SKM-1 (cell line): Measurements from ENCODE around the gene LSM7.
A peak's percentile ranks its signal among the peaks of the same experiment; 100 is the strongest.

Experiments
- DNase-seq: peaks from one replicate; lab custom pipeline; 2025; ENCODE audit not compliant: unreplicated experiment; lab: John Stamatoyannopoulos, UW

Gene LSM7

DNA sequence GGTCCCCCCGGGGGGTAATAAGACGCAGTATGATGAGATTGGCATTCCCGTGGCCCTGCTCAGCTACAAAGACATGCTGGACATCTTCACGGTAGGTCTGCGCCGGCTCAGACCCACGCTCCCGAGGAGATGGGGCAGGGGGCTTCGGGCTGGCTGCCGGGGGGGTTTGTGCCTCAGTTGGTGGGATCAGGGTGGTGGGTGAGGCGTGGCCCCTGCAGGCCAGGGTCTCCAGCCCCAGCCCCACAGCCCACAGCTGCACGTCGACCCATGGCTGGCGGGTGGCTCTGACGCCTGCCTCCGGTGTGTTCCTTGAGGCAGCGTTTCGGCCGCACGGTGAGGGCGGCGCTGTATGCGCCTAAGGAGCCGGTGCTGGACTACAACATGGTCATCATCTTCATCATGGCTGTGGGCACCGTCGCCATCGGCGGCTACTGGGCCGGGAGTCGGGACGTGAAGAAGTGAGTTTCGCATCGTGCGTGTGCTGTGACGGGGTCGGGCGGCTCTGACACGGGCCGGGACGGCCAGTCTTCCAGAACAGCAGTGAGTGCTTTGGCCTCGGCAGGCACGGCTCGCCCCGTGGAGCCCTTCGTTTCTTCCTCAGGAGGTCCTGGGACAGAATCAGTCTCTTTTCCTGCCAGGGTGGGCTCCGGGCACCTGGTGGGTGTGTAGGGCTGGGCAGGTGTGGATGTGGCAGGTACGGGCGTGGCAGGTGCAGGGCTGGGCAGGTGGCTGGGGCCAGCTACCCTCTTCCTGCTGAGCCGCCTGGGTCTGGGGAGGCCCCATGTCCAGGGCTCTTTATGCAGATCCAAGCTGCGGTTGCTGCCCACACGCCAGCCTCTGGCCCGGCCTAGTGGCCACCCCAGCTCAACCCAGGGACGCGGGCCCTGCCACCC is 10.6 kb upstream of the LSM7 start:
- DNase-seq, result no peak

GRCh38 chr19:2338055-2338615 is 9.7 kb upstream of the LSM7 start:
- DNase-seq, result no peak

DNA sequence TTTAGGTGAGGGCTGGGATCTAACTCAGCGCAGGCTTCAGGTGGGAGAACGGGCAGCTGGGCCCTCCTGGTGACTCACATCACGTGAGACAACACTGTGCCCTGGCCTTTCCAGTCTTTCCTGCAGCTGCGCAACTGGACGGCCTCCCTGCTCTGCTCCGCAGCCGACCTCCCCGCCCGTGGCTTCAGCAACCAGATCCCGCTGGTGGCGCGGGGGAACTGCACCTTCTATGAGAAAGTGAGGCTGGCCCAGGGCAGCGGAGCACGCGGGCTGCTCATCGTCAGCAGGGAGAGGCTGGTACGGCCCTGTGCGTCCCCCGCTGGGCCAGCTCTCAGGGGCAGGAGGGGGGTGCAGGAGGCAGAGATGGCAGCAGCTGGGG is 8.9 kb upstream of the LSM7 start:
- no peak for DNase-seq

GRCh38 chr19:2336528-2337328 is 8.3 kb upstream of the LSM7 start:
- no peak for DNase-seq

DNA sequence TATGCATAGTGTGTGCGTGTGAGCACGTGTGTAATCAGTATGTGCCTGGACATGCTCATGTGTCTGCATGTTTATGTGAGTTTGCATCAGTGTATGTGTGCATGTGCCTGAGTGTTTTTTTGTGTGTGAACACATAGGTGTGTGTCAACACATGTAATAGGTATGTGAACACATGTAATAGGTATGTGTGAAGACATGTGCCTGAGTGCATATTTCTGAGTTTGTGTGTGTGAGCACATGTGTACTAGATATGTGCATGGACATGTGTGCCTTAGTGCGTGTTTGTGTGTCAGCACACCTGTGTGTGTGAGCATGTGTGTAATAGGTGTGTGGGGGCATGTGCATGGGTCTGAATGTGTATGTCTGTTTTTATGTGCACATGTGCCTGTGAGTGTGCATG is 7.5 kb upstream of the LSM7 start:
- no peak for DNase-seq

DNA sequence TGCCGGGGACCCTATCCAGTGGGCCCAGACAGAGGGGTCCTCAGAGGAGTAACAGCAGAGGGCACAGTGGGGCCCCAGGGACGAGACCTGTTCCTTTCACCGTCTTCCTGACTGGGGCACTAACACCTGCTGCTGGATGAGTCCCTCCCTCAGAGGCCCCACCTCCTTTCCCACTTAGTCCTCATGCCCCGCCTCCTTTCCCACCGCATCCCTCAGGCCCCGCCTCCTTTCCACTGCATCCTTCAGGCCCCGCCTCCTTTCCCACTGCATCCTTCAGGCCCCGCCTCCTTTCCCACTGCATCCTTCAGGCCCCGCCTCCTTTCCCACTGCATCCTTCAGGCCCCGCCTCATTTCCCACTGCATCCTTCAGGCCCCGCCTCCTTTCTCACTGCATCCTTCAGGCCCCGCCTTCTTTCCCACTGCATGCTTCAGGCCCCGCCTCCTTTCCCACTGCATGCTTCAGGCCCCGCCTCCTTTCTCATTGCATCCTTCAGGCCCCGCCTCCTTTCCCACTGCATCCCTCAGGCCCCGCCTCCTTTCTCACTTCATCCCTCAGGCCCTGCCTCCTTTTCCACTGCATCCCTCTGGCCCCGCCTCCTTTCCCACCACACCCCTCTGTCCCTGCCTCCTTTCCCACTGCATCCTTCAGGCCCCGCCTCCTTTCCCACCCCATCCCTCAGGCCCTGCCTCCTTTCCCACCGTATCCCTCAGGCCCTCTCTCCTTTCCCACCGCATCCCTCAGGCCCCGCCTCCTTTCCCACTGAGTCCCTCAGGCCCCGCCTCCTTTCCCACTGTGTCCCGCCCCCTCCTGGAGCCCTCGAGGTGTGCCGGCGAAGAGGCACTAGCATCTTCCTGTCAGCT is 6.8 kb upstream of the LSM7 start:
- DNase-seq, result no peak

- DNase-seq, result no peak
Observed at GRCh38 chr19:2334426-2334825, 6.0 kb upstream of the LSM7 start.

DNA sequence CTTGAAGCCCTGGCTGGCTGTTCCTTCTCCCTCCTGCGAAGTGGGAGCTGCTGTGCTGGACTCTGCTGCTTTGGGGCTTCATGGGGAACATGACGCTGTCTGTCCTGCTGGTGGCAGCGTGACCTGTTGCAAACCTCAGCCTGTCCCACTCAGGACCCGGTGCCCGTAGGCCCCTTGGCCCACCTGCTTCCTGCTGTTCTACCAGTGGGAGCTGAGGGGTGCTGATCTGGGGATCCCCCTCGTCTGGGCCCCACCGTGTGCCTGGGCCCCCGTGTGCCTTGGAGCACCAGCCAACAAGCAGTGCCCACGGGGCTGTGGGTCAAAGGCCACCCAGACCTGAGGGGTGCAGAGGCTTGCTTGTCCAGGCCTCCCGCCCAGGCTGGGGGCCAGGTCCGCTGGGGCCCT is 5.4 kb upstream of the LSM7 start:
- no peak for DNase-seq

GRCh38 chr19:2333027-2333806 is 4.8 kb upstream of the LSM7 start:
- DNase-seq, result no peak

- no peak for DNase-seq
Observed at GRCh38 chr19:2332341-2333026, 4.1 kb upstream of the LSM7 start.

GRCh38 chr19:2331601-2332246 is 3.3 kb upstream of the LSM7 start:
- DNase-seq, result no peak

DNA sequence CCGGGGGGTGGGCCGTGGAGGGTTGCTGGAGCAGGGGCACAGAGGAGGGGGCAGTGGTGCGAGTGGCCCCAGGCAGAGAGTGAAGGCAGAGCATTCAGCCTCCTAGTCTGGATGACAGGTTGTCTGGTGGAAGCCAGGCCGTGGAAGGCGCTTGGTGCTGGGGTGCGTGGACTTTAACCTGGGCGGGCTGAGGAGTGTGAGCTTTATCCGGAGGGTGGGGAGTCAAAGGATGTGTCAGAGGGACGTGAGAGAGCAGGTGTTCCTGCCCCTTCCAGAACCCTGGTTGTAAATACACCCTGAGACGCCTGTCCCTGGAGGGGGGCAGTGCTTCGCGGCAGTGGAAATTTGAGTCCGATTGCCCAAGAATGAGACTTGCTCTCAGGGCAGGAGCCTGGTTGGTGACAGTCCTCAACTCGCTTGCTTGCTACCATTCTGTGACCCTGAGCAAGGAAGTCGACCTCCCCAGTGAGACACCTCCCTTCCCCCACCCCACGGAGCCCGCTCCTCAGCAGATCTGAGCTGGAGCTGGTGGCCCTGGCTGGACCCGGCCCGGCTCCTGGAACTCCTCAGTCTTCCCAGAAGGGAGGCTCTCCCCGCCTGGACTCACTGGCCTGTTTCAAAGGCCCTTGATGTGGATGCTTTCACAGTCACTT is 2.4 kb upstream of the LSM7 start:
- DNase-seq, result no peak

GRCh38 chr19:2330255-2330631 is 1.9 kb upstream of the LSM7 start:
- no peak for DNase-seq

DNA sequence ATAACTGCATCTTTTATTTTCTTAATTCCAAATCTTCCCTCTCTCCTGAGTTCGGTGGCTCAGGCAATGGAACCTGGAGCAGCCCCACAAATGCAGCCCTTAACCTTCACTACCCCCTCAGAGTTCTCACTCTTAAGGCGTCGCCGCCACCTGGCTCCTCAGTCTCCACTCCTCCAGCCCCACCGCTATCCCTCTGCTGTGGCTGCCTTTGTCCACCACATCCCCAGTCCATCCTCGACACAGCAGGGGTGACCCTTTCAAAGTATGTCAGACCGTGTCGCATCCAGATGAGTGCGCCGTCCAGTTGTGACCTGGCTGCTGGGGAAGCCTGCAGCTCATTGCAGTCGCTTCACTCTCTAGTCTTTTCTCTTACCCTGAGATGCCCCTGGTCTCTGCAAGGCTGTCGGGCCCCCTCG is 1.1 kb upstream of the LSM7 start:
- DNase-seq, result no peak

GRCh38 chr19:2329149-2329478 is 728 bp upstream of the LSM7 start:
- DNase-seq, result no peak

GRCh38 chr19:2327773-2328400 is 499 bp downstream of the LSM7 start:
- DNase-seq, result peak; percentile 79

DNA sequence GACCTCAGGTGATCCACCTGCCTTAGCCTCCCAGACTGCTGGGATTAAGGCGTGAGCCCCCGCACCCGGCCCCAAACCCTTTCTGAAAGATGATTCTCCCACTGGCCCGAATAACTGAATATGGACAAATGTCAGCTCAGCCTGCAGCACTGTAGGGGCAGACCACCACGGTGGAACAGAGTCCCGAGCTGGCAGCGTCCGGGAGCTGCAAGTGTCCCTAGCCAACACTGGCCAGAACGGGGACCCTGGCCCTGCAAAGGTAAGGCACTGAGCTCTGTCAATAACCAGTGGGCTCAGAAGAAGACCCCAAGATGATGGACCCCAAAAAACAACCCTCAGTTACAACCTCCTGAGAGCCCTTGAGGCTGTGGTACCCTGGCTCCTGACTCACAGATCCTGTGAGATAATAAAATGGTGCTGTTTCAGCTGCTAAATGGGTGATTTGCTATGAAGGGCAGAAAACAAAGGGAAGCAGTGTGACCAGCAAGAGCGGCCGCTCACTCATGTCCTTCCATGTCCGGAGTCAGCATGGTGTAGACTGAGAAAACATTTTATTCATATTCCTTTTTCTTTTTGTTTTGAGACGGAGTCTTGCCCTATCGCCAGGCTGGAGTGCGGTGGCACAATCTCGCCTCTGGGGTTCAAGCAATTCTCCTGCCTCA is 1.6 kb downstream of the LSM7 start:
- no peak for DNase-seq
